GM12878 (cell line): ENCODE data around the gene RENBP. TPM values are rescaled to one million over a fixed set of nuclear protein-coding genes. Genes with fewer than 3 reads are reported as not detected.

Experiments
- ATF7 ChIP-seq: fragments of 450-650 bp; IDR thresholded peaks from 2 replicates; pipeline ENCODE4 v1.6.1; 2016; ENCODE audit warnings: low read depth, mild to moderate bottlenecking
- BCL11A ChIP-seq: IDR thresholded peaks from 2 replicates; pipeline ENCODE4 v1.6.1; 2011; ENCODE audit warnings: low read depth, low read length
- BCLAF1 ChIP-seq: fragments of 450-650 bp; IDR thresholded peaks from 2 replicates; pipeline ENCODE4 v1.6.1; 2017; ENCODE audit warnings: antibody characterized with exemption, mild to moderate bottlenecking, moderate library complexity
- BHLHE40 ChIP-seq, 2 experiments: fragments of 450-650 bp in 1 of 2; IDR thresholded peaks; 2 replicates each; pipeline ENCODE4 v1.6.1; 2011 to 2017; ENCODE audit warnings: low read depth in 2 of 2, borderline replicate concordance in 1 of 2, improper control_type of control experiment in 1 of 2, low read length in 1 of 2, mild to moderate bottlenecking in 1 of 2
- CBX5 ChIP-seq: sonication (generic); IDR thresholded peaks from 2 replicates; pipeline ENCODE4 v1.6.1; 2016; ENCODE audit warnings: low read depth, moderate library complexity, mild to moderate bottlenecking, inconsistent platforms
- EGR1 ChIP-seq, 2 experiments: IDR thresholded peaks; 1 replicate in 1 of 2; 2 replicates in 1 of 2; pipeline ENCODE4 v1.6.1; 2011 to 2012; ENCODE audit warnings: low read depth in 2 of 2, low read length in 2 of 2, borderline replicate concordance in 1 of 2, mild to moderate bottlenecking in 1 of 2, moderate library complexity in 1 of 2
- EZH2 ChIP-seq: IDR thresholded peaks from 2 replicates; pipeline ENCODE4 v1.6.1; 2012; ENCODE audit warnings: low read depth, mild to moderate bottlenecking, control low read depth, inconsistent platforms, low read length, borderline replicate concordance; ENCODE audit not compliant: control insufficient read depth
- IRF4 ChIP-seq: IDR thresholded peaks from 2 replicates; pipeline ENCODE4 v1.6.1; 2011; ENCODE audit warnings: low read depth, low read length
- KAT2A ChIP-seq: conservative IDR thresholded peaks from 2 replicates; pipeline ENCODE4 v1.6.1; 2011; ENCODE audit warnings: low read depth, low read length; ENCODE audit not compliant: control insufficient read depth
- MAX ChIP-seq: IDR thresholded peaks from 2 replicates; pipeline ENCODE4 v1.6.1; 2012; ENCODE audit warnings: low read depth, low read length, improper control_type of control experiment
- MTA2 ChIP-seq: fragments of 450-650 bp; IDR thresholded peaks from 2 replicates; pipeline ENCODE4 v1.6.1; 2016; ENCODE audit warnings: low read depth, mild to moderate bottlenecking, moderate library complexity
- MTA3 ChIP-seq: IDR thresholded peaks from 2 replicates; pipeline ENCODE4 v1.6.1; 2012; ENCODE audit warnings: low read length, inconsistent platforms, borderline replicate concordance
- NR2F1 ChIP-seq: fragments of 450-650 bp; conservative IDR thresholded peaks from 2 replicates; pipeline ENCODE4 v1.6.1; 2017; ENCODE audit warnings: mild to moderate bottlenecking
- RAD21 ChIP-seq: IDR thresholded peaks from 2 replicates; pipeline ENCODE4 v1.6.1; 2011; ENCODE audit warnings: mild to moderate bottlenecking, low read depth, low read length, moderate library complexity; ENCODE audit not compliant: insufficient read depth
- RB1 ChIP-seq: fragments of 450-650 bp; formaldehyde crosslinking; IDR thresholded peaks from 2 replicates; pipeline ENCODE4 v1.6.1; 2017; ENCODE audit warnings: mild to moderate bottlenecking, borderline replicate concordance
- SIX5 ChIP-seq: IDR thresholded peaks from 2 replicates; pipeline ENCODE4 v1.6.1; 2011; ENCODE audit warnings: mild to moderate bottlenecking, low read depth, low read length, moderate library complexity; ENCODE audit not compliant: severe bottlenecking
- SRF ChIP-seq, 2 experiments: IDR thresholded peaks; 2 replicates each; pipeline ENCODE4 v1.6.1; 2011; ENCODE audit warnings: low read depth in 2 of 2, low read length in 2 of 2, mild to moderate bottlenecking in 1 of 2, moderate library complexity in 1 of 2
- TCF12 ChIP-seq: IDR thresholded peaks from 2 replicates; pipeline ENCODE4 v1.6.1; 2011; ENCODE audit warnings: low read depth, mild to moderate bottlenecking, low read length
- USF1 ChIP-seq: IDR thresholded peaks from 2 replicates; pipeline ENCODE4 v1.6.1; 2011; ENCODE audit warnings: borderline replicate concordance, low read depth, mild to moderate bottlenecking, moderate library complexity, mixed read lengths, low read length; ENCODE audit not compliant: insufficient read depth; ENCODE audit errors: extremely low read length
- ZNF207 ChIP-seq: fragments of 450-650 bp; IDR thresholded peaks from 2 replicates; pipeline ENCODE4 v1.6.1; 2014; ENCODE audit warnings: antibody characterized with exemption, mild to moderate bottlenecking, borderline replicate concordance
- ZNF687 ChIP-seq: fragments of 450-650 bp; IDR thresholded peaks from 2 replicates; pipeline ENCODE4 v1.6.1; 2017; ENCODE audit warnings: mild to moderate bottlenecking, moderate library complexity
- ZSCAN29 ChIP-seq: fragments of 450-650 bp; IDR thresholded peaks from 2 replicates; pipeline ENCODE4 v1.6.1; 2017; ENCODE audit warnings: mild to moderate bottlenecking, moderate library complexity
- polyA plus RNA-seq, 11 experiments: library from polyadenylated mRNA; depleted of rRNA in 4 of 11; unstranded in 6 of 11; stranded (reverse) in 5 of 11; fragments of >200 nt; fragmentation: Nextera tagmentation in 4 of 11; fragmentation: Illumina TruSeq in 1 of 11; extraction: Ambion mirVana in 4 of 11; extraction: Trizol in 1 of 11; gene quantifications; 1 replicate in 1 of 11; 2 replicates in 10 of 11; pipeline versions ENCODE4 v1.2.1 to v1.2.3, GENCODE V29; 2011 to 2016; ENCODE audit warnings: inconsistent platforms in 2 of 11, missing spikeins in 2 of 11, low read depth in 1 of 11
- total RNA-seq, 4 experiments: library from RNA; depleted of rRNA in 3 of 4; stranded (reverse); fragments of >200 nt in 3 of 4; fragmentation: Illumina TruSeq in 1 of 4; extraction: Trizol in 1 of 4; gene quantifications; 2 replicates each; pipeline versions ENCODE4 v1.2.1 to v1.2.3, GENCODE V29; 2013 to 2021

The RENBP gene
- total and polyA plus RNA-seq, 10 of the 15 experiments (the other 5 are each of a cell fraction or from before 2014, with no cell fraction given): 0.36 to 4.9 (median 1.8) TPM; not detected in 3

- TF ChIP-seq ZNF207 (no peak), USF1 (no peak), MTA2 (no peak), MTA3 (no peak), ZNF687 (peak; percentile 80), RAD21 (no peak), EZH2 (no peak), BCLAF1 (no peak), NR2F1 (peak; percentile 55; the same call in 1 of the 2 replicates), BCL11A (no peak), ZSCAN29 (no peak), EGR1 (IDR thresholded peaks at IDR 0.05; ENCODE audit: borderline replicate concordance in 1 of 2, low read depth in 2 of 2, low read length in 2 of 2) (peak in 1 of 2 experiments; percentile 29; a peak in 1 of 3 replicates), BHLHE40 (IDR thresholded peaks at IDR 0.05; ENCODE audit: borderline replicate concordance in 1 of 2, low read depth in 2 of 2, low read length in 1 of 2) (peak; percentile 36 to 67; a peak in 3 of 4 replicates), SIX5 (no peak), KAT2A (no peak), TCF12 (0 out of 2 replicates have a peak, but pooled peaks have one; percentile 8), MAX (peak; percentile 28), CBX5 (no peak), IRF4 (no peak), RB1 (no peak), ATF7 (no peak), SRF (IDR thresholded peaks at IDR 0.05; ENCODE audit: low read depth in 2 of 2, low read length in 2 of 2) (no peak)
Observed at GRCh38 chrX:153925739-153926551, 18.5 kb downstream of the RENBP start, which contains the start of gene ARHGAP4 (continued).
